COR-L47 (cell line): Measurements from ENCODE around the gene XRCC3.

Experiments
- DNase-seq: peaks from one replicate; lab custom pipeline; 2025; lab: John Stamatoyannopoulos, UW

Gene XRCC3

DNA sequence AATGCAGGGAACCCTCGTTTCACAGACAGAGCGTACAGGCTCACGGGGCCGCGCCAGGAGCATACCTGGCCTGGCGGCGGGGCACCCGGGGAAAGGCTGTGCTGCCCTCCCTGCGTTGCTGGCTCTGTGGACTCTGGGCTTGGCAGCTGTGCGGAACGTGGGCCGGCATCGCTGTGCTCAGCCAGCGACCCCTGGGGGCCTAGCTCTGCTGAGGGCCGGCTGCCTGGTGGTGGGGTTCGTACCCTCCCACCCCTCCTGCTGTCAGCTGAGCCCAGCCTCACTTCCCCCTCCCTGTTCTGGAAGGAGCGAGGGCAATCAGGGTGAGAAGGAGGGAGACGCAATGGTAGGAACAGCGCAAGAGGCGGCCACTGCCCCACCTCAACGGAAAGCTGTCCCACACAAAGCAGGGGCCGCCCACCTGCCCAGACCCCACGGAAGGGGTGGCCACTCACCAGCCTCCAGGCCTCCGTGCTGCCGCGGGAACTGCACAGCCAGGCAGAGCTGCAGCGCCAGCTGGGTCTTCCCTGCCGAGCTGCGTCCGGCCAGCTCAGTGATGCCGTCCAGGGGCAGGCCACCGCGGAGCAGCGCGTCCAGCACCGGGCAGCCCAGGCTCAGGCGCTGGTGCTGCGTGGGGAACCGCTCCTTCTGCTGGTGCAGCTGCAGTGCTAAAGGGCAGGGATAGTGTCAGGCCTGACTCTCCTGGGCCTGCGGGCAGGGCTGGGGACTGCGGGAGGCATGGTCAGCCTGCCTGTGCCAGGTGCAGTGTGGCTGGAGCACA lies 8.5 kb downstream of the XRCC3 start:
- DNase-seq = no peak

DNA sequence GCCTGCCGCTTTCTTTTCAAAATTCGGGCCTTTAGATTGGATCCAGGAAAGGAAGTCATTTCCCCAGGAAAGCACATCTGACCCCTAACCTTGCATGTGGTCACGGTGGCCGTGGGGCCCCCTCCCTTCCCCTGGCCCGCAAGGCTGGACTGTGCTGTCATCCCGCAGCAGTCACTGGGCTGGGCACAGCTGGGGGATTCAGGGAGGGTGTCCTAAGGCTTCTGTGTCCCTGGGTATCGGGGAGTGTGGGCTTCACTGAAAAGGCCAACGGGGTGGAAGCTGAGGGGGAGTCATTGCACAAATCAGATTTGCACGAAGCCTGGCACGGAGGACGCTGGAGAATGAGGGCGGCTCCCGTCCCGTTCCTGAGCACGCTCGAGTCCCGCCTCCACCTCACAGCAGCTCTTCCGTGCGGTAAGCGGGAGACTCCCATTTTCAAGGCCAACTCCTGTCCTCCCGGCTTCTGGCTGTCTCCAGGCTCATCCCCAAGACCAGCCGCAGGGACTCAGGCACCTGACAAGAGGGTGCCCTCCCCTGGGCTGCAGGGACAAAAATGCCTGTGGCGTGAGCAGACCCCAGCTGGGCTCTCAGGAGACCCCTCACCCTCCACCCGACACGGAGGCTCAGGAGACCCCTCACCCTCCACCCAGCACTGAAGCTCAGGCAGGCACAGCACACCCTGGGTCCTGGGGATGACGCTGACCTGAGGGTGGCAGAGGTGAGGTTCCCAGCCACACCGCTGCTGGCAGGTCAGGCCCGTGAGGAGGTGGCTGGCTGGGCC lies 9.6 kb downstream of the XRCC3 start:
- no peak for DNase-seq

DNA sequence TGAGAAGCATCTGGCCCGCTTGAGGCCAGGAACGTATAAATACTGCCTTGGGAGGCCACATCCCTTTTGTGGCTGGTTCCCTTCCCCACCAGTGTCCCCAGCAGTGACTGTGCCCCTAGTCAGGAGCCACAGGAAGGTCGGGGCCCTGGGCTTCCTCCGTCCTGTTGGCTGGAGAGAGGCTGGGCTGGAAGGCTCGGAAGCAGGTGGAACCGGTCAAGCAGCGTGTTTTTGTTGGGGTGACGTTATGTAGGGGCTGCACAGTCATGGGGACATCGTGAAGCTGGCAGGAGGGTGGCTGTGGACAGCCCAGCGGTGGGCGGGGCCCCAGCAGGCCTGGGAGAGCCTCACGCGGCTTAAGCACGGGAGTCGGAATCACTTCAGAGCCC lies 10.1 kb downstream of the XRCC3 start:
- no peak for DNase-seq

DNA sequence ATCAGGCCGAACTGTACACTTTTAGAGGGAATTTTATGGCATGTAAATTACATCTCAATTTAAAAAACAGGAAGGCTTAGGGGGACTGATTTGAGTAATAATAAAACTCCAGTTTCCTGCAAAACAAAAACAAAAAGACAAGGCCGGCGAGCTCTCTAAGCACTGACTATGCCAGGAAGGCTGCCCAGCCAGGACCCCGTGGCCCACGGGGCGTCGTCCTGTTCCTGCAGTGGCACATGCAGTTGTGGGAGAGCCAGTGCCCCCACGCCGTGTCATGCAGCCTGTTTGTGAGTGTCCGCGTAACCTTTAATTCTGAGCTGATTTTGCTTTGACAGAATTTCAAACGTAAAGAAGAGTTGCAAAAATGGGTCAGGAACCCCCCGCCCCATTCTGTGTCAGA lies 10.5 kb downstream of the XRCC3 start:
- no peak for DNase-seq

DNA sequence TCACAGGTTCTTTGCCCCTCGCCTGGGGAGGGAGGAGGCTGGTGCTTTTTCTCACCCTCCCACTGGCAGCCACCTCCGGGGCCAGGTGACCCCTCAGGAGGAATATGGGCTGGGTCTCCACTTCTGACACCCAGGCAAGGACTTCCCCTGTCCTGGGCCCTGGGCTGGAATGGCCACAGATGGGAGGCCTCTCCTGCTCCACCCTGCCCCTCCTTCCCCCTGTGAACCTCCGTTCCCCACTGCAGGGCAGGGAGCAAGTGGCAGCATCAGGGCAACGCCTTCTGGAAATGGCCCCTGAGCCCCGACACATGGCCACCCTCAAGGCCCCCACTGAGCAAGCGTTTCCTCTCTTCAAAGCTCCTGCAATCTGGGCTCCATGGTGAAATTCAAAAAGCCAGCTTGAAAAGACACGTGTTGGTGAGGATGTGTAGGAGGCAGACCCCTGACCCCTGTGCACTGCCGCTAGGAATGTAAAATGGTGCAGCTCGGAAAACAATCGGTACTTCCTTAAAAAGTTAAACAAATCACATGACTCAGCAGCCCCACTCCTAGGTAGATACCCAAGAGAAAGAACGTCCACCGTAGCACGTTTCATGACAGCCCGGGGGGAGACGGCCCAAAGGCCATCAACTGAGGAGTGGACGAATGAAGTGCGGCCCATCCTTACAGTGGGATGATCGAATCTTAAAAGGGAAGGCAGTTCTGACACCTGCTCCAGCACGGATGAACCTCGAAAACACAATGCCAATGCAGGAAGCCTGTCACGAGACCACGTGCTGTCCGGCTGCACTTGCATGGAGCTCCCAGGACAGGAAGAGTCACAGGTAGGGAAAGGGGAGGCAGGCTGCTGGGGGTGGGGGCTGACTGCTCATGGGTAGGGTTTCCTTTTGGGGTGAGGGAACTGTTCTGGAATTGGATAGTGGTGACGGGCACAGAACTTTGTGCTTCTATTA lies 11.5 kb downstream of the XRCC3 start:
- DNase-seq = no peak

DNA sequence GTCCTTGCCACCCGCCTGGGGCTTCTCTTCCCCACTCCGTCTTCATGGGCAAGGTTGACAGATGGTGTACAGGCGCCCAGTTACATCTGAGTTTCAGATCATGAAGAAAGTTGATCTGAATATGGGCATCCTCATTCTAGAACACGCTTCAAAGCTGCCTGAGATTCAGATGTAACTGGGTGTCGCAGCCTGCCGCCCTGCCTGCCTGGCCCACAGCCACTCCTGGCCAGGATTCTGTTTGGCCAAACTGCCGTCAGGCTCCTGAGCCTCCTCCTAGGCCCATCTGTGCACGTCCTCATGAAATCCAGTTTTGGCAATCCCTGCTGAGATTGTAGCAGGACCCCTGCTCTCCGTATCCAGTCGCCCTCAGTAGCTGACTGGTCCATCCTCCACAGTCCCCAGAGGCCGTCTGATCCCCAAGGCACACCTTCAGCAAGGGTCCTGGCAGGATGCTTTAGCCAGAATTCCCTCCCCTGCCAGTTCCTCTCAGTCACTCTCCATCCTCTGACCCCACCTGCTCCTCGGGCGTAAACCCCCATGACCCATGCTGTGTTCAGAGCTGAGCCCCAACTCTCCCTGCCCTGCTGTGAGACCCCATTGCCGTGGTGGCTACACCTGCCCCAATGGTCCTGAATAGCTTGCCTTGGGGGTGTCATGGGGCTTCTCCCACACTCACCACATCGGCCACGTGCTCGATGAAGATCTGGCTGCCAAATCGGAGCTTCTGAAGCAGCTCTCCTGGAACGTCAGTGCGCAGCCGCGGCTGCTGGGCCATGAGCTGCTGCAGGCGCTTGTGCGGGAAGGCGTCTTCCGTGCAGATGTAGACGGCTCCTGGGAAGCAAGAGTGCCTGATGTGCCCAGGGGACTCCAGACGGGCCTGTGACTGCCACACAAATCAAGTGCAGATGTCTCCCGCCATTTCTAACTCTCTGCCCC lies 12.5 kb downstream of the XRCC3 start:
- no peak for DNase-seq

DNA sequence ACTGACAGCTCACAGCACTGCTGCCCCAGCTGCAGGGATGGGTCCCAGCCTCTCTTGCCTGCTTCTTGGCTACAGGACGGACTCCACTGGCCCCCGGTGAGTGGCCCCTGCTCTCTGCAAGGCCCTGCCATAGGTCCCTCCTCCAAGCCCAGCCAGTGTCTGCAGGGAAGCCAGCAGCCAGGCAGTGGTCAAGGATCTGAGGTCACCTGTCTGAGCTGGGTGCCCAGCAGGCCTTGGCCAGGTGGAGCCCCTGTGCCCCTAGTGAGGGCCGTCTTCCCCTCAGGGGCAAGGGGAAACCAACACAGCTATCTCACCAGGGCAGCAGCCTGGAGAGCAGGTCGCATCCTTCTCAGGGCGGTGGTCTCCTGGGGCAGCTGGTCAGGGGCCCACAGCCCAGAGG lies 13.2 kb downstream of the XRCC3 start:
- no peak for DNase-seq

DNA sequence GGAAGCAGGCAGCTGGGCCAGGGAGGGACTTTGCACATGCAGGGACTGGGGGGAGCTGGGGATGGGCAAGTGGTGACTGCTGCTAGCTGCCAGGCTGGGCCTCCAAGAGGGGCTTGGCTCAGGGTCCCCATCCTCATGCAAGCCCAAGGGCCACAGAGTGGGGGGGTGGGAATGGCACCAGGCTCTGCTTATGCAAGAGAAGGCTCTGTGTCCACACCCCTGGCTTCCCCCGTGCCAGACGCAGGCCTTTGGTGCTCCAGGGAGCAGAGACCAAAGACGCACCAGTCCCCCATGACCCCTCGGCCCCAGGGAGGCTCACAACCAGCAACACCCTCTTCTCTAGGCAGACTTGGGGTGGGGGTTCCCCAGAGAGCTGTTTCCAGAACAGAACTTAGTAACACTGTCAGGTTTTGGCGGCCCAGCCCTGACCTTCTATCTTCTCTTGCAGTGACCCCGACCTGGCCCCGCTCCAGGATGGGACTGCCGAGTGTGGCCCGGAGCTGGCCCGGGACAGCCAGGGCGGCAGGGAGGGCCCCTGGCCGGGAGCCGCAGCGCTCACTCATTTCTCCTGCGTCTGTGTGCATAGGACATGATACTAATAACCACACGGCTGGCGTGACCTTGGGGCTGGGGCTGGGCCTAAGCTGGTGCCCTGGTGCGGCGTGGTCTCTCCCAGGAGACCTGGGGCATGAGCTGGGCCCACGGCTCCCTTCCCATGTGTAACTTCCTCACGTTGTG lies 14.3 kb downstream of the XRCC3 start:
- DNase-seq = no peak

DNA sequence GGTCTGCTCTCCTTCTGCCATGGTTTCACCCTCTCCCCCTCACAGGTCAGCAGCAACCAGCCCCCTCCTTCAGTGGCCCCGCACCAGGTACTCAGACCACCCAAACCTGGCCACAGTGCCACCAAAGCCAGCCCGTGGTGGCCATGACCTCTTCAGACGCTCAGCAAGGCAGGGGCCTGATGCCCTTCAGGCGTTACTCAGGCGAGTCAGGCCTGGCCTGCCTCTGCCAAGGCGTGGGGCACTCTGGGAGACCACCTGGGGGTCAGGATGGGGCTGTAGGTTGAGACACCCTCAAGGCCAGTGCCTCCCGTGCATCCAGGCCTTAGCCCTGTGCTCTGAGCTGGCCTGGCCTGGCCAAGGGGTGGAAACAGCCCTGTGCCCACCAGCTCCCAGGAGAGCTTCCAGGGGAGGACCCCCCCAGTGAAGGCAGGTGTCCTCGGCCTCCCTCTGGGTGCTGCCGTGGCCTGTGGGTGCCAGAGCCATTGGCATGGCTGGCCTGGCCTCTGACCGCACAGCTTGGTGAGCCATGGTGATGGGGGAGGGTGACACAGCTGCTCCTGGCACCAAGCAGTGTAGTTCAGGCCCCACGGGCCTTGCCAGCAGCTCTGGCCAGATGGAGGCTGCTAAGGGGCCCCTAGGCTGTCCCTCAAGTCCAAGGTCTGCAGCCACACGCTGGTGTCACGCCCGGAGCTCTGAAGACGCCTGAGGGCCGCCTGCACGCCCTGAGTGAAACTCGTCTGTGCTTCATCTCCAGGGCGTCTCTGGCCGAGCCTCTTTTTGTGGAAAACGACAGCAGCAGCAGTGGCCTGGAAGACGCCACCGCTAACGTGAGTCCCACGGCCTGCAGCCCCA lies 15.1 kb downstream of the XRCC3 start:
- no peak for DNase-seq

DNA sequence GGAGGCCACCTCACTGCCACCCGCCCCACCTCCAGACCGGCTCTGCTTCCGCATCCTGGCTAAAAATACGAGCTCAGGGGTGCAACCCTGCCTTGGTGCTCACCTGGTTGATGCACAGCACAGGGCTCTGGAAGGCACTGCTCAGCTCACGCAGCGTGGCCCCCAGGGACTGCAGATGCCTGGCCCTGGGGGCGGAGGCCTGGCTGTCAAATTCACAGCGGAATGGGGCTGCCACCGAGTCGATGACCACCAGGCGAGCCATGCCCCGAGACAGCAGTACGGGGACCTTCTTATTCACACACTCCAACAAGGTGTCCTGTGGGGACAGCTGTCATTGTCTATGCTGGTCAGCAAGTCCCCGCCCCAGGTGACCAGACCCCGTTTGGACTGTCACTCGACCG lies 16.0 kb downstream of the XRCC3 start:
- DNase-seq = no peak

DNA sequence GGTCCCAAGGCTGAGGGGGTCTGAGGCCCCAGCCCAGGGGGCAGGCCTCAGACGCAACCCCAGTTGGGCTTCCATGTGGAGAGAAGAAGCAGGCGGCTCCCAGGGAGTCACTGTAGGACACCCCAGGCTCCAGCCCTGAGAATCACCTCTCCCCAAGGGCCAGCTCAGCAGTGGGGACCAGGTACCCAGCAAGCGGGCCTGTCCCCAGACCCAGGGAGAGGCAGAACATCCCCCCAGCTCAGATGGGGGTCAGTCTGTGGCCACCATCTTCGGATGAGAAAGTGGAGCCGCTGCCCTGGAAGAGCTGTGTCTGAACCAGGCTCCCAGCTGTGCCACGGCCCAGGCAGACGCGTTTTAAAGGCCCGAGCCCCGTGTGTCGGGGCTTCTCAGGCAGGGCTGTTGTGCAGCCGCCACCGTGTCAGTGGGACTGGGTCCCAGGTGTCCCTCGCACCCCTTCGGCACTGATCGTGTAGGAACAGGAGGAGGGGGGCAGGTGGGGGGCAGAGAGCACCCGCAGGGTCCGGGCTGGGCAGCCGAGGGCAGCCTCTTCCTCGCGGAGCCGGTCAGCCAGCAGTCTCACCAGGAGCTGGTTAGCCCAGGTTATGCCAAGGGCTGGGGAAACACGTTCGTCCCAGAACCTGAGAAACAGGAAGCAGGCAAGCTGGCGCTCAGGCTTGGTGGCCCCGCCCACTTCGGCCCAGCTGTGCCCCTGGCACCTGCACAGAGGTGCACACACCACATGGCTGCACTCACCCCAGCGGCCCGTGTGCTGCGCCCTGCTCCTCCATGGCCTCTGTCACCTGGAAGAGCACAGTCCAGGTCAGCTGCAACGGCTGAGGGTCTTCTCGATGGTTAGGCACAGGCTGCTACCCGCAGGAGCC lies 16.6 kb downstream of the XRCC3 start:
- no peak for DNase-seq

DNA sequence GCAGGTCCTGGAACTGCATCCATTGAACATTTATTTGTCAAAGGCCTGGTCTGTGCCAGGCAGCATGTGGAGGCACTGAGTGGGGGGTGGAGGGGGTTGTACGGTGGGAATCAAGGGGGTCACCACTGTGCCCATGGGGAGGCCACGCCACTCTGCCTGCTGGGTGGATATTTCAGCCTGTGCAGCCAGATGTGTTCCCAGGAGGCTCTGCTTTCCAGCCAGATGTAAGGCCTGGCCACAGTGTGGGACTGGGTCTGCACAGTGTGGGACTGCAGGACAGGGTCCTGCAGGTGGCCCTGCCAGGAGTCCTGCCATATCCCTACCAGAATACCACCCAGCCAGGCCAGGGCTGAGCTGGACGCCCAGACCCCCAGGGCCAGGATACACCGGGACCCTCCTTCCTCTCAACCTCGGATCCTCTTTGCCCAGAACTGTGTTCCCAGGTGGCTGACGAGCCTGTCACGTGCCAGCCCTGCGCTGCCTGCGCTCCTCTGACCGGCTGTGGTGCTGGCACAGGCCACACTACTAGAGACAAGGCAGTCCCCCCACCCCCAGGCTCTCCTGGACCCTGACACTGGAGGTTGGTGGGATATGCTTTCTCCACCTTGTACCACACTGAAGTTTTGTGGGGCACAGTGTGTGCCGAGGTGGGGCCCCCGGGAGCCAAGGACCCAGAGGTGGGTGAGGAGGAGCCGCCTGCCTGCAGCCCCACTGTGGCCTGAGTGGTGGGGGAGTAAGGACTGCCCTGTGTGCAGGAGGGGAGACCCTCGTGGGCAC lies 17.5 kb downstream of the XRCC3 start:
- DNase-seq = no peak

DNA sequence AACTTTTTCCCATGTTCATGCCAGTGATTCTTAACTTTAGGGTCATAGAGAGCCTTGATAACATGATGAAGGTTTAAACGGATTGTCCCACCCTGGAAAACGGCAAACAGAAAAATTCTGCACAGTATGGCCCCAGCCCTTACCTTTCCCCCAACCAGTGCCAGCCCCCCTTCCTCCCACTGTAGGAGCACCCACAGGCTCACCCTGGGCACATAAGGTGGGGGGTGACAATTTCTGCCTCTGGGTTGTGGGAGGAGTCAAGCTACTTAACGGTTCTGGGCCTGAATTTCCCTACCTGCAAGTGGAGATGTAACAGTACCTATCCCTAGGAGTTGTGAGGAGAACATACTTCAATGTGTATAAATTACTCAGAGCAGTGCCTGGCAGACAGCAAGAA lies 18.0 kb downstream of the XRCC3 start:
- no peak for DNase-seq

DNA sequence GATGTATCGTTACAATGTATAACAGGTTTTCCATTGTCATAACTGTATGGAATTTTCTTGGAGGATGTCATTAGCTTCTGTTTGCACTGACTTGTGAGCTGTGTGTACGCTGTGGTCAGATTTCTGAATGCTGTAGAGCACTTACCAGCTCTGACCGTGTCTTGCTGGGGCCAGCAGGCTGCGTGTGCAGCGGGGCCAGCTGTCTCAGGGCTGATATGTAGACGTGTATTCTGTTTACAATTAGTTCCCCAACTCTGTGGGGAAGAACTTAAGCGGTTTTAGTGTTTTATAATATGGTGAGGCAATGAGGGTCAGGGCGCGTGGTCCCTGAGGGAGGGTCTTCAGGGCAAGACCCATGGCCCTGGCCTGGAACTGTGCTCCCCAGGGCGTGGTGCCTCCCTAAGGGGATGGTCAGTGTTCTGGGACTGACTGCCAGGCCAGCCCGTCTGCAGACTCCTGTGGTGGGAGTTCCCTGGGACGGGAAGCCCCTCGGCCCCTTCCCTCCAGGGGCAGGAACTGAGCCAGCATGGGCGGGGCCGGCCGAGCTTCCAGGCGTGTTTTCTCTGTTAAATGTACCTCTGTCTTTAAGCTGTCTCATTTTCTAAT lies 18.7 kb downstream of the XRCC3 start:
- DNase-seq = no peak

DNA sequence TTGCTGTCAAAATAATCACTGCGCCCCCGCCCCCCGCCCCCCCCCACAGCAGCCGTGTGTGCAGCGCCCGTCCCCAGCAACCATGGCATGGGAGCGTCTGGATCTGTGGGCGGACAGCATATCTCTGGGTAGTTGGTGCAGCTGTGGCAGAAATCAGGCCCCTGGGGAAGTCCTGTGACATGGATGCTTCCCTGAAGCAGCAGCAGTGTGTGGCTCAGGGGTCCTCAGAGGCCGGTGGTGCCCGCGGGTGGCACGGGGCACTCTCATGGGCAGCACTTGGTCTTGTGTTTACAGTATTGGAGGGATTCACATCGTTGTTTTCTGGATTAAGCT lies 19.2 kb downstream of the XRCC3 start:
- no peak for DNase-seq

DNA sequence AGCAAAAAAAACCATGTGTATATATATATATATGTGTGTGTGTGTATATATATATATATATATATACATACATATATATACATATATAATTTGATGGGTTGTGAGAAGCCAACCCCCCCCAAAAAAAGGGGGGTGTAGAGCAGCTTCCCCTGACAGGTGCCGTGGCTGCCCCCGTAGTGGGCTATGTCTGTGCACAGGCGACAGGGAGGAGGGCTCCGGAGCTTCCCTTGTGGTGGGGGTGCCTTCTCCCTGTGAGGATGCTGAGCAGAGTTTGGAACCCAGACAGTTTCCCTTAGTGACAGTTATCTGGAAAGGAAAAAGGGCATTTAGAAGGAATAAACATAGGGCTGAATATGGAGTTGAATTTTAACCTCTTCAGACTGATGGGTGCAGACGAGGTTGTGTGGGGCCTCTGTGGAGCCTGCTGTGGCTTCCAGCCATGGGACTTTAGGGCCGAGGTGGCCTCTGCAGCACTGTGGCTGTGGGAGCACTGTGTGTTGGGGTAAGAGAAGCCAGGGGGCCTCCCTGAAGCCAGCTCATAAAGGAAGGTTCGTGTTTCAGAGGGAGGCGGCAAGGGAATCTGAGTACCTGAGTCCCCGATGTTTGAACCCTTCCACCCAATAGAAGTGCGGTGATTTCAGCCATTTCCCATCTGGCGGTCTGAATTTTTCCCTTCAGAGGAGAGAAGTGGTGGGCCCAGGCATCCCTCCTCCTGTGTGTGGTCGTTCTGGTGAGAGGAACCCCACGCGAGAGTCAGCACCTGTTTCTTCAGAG lies 19.8 kb downstream of the XRCC3 start:
- DNase-seq = no peak

DNA sequence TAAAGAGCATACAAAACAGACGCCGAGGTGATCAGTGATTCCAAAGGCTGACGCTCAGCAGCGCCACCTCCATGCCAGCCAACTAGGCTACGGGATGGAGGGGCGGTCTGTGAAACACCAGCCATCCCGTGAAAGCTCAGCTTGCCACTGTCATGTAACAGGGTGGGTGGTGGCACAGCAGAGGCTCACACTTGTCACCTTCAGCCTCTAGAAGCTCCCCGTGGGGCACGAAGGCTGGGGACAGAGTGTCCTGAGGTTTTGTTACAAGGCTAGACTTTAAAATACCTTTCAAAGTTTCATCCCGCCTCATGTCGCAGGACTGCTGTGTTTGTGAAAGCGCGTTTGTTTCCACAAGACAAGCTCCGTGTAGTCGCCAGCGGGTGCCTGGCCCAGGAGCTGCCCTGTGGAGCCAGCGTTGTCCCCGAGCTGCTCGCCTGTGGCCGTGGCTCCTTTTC lies 20.7 kb downstream of the XRCC3 start:
- DNase-seq = no peak
